T follicular helper cell (primary cell): ENCODE measurements around the gene LAGE3.

ENCODE experiments used
- DNase-seq: peaks from one replicate; pipeline ENCODE4 v3.0.0-alpha.2; 2020; ENCODE audit warnings: low read depth
- total RNA-seq, 2 experiments: gene quantifications; one replicate each; lab custom pipeline; 2026; lab: John Stamatoyannopoulos, UW

Gene LAGE3, protein sequence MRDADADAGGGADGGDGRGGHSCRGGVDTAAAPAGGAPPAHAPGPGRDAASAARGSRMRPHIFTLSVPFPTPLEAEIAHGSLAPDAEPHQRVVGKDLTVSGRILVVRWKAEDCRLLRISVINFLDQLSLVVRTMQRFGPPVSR
- 17.2 to 28.1 reads per million in 2 experiments for total RNA-seq

DNA sequence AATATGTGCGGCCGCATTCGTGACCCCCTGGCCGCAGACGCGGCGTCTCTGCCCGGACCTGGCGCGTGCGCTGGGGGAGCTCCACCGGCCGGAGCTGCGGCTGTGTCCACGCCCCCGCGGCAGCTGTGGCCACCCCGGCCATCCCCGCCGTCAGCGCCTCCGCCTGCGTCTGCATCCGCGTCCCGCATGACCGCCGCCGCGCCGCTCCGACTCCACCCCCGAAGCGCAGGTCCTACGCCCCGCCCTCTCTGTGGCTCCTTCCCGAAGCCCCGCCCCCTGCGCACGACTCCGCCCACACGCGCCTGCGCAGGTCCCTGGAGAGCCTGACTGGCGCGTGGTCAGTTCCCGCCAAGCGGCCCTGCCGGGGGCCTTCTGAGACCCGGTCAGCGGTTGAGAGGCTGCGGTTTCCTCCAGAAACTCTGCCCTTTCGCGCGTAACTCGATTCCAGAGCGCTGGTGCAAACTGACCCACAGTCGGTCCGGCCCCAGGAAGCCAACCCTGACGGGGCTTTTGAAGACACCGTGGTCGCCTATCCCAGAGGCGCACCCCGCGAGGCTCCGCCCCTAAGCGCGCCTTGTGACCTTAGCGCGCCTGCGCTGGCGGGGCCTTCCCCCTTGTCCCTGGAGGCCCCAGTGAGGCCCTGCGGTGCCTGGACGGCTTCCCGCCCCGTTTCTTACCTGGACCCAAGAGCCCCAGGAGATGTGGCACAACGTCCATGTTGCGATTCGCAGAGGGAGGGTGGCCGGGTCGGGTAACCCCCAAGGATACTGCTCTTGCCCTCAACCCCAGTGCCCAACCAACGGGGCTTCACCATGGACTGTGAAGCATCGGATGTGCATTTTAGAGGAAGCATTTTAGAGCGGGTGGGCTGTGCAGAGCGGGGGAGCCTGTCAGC, at the start of gene LAGE3:
Gene LAGE3 (minus strand): TSS at position 554 of the 895 bp plus-strand sequence. CDS start 366 bp downstream, at position 188.
- DNase-seq, result peak; percentile 88

GRCh38 chrX:154526901-154527675, 48.0 kb upstream of the LAGE3 start:
- peak; percentile 39 for DNase-seq

- DNase-seq, result no peak
Observed at GRCh38 chrX:154525606-154526490, 46.8 kb upstream of the LAGE3 start.

DNA sequence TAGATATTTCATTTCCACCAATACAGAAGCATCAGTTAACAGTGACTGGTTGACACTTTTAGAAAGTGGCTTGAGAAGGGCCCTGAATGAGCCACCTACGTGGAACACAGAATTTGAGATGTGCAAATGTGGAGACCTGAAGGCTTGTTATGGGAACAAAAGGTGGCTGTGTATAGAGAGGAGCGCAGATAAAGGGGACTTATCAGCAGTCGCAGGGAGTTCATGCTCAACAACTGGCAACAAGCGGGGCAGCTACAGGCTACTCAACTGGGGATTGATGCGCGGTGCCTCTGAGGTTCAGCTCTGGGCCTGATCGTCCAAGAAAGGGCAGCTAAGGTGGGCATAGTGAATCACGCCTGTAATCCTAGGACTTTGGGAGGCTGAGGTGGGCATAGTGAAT, 40.3 kb upstream of the LAGE3 start:
- no peak for DNase-seq

GRCh38 chrX:154517101-154517781, 38.2 kb upstream of the LAGE3 start:
- no peak for DNase-seq

DNA sequence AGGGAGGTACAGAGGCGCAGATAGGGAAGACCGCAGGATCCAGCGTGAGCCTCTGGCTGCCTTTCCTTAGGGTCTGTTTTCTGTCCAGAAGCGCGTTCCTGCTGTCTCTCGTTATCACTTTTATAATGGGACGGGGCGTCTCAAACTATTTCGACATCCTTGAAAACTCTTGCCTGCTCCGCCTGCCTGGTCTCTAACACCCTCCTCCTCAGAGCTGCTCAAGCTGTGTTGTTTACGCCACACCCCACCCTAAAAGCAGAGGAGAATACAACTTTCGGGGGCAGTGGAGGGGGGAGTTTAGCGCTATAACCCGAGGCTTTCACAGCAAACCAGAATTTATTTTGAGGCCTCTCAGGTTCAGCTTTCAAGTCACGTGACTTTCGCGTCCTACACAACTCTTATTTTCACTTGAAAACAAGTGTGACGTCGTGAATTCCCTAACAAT, 37.6 kb upstream of the LAGE3 start:
- no peak for DNase-seq

DNA sequence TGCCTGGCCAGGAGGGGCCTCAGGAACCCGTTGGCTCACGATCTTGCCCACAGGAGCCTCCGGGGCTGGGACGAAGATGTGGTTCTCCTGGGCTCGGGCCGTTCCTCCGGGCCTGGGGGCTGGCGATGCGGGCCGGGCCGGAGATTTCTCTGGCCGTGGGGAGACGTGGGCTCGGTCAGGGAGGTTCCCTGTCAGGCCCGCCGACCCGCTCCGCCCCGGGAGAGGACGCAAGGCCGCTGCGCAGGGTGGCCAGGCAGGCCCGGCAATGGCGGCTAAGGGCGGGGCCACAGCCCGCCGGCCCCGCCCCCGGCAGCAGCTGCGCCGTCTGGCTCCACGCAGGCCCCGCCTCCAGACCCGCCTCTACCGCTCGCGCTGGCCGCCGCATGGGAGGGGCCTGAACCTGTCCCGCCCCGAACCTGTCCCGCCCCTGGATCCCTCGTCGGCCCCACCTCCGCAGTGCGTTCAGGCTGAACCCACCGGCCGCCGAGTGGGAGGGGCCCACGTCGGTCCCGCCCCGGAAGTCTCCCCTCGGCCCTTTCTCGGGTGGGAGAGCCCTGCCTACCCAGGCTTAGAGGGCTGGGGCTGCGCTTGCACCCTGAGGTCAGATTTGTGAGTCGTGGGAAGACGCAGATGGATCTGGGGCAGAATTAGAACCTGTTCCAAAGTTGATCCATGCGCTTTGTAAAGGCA, 37.0 kb upstream of the LAGE3 start, which contains the start of gene FAM3A:
Gene FAM3A (minus strand): TSS at position 267 of the 690 bp plus-strand sequence. CDS start 460 bp downstream, outside the sequence.
- peak; percentile 87 for DNase-seq

- DNase-seq, result no peak
Observed at GRCh38 chrX:154515090-154515965, 36.2 kb upstream of the LAGE3 start.

DNA sequence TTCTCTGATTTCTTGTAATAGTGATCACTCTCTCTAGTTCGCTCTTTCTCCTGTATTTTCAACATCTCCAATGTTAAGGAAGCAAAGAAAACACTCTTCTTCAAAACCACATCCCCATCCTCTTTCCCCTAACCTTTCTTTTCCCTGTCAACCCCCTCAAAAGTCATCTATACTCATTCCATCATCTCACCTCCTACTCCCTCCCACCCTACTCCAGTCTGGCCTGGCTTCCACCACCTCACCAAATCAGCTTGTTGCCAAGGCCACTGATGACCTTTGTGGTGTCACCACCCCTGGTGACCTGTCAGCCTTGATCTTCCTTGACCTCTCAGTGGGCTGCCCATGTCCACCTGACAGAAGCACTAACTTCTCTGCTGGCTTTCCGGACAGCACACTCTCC, 34.6 kb upstream of the LAGE3 start:
- no peak for DNase-seq

- DNase-seq, result no peak
Observed at GRCh38 chrX:154512879-154513553, 33.9 kb upstream of the LAGE3 start.

- no peak for DNase-seq
Observed at GRCh38 chrX:154511761-154512160, 32.7 kb upstream of the LAGE3 start.

GRCh38 chrX:154509455-154509854, 30.4 kb upstream of the LAGE3 start:
- DNase-seq, result no peak

DNA sequence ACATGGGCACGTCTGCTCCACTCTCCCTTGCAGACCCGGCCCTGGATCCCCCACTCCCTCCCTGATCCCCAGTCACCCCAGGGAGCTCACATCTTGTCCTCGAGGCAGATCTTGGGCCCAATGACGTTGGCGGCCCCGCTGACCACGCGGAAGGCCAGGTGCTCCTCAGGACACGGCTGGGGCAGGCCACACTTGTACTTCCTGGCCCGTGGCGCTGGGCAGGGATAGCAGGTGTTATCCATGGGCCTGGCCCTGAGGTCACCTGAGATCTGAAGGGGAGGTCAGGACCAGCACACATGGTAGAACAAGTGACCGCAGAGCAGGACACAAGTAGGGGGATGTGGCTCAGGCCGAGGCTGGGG, 29.3 kb upstream of the LAGE3 start:
- no peak for DNase-seq

DNA sequence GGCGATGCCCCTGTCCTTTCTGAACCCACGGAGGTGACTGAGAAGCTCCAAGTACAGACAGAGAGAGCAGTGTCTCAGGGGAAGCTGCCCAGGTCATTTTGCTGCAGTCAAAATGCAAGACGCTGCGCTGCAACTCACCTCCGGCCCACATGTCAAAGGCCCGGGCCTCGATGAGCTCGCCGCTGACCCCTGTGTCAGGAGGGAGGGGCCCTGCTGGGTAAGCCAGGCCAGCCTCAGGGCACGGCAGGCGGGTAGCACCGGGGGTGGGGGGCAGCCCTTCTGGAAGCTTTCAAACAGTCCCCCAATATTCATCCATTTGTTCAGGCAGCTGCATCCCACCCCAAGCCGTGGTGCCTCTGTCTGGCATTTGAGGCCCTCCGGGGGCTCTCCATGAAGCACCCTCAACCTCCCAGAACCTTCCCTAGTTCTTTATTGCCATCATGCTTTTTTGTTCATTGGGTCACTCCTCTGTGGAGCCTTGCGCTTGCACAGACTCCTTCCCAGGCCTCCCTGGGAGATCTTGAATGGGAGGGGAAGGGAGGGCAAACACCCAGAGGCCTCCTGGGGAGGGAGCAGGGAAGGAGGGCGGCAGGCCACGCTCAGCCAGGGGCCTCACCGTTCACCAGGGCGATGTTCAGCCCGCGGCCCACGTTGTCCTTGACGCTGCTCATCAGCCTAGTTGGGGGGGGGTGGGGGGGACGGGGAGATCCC, 28.7 kb upstream of the LAGE3 start:
- no peak for DNase-seq

DNA sequence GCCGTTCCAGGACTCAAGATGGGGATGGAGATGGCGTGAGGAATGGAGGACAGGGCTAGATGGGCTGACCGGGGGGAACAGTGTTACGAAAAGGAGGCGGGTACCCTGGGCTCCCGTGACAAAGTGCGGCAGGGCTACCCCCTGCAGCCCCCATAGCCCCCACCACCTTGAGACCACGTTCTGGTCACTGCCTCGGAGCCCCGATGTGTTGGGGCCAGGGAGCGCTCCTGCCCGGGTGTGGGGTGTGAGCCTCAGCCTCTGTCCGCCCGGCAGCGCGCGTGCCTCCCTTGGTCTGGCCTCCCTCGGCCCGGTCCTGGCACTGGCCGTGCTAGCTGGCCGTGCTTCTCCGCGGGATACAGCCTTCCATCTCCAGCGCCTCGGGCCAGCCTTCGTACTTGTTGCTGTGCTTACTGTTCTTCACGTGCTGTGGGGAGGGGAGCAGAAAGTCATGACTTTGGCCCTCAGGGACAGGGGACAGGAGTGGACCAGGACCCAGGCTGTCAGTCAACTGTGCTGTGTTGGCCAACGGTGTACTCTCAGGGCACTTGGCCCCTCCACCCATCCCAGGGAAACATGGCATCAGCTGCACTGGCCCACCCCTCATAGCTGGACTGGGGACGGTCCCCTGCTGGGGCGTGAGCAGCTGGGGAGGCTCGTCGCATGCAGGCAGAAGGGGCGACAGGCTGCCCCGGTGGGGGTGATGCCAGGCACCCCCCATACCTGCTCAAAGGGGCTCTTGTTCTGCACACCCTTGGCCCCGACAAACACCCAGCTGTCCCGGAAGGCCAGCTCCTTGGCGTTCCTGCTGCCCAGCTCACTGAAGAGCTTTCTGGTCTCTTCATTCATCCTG, 27.6 kb upstream of the LAGE3 start:
- DNase-seq, result no peak

GRCh38 chrX:154505734-154506133, 26.7 kb upstream of the LAGE3 start:
- no peak for DNase-seq

GRCh38 chrX:154502989-154503388, 23.9 kb upstream of the LAGE3 start:
- DNase-seq, result no peak
